LNCAP (cell line): Measurements from ENCODE around the gene TRIM71.
A peak's percentile ranks its signal among the peaks of the same experiment; 100 is the strongest.

ENCODE experiments used
- CTCF ChIP-seq: fragments of 450-650 bp; IDR thresholded peaks from 2 replicates; pipeline ENCODE4 v1.5.1; 2017; ENCODE audit warnings: mild to moderate bottlenecking

Gene TRIM71

GRCh38 chr3:32817558-32818228 lies at the start of gene TRIM71:
TSS of gene TRIM71 (plus strand) at chr3:32817997. CDS start at chr3:32818081, 84 bp downstream.
- no peak for TF ChIP-seq CTCF

- no peak for TF ChIP-seq CTCF
Observed at GRCh38 chr3:32778389-32778788, 39.4 kb upstream of the TRIM71 start.

GRCh38 chr3:32780071-32780734 lies 37.6 kb upstream of the TRIM71 start:
- TF ChIP-seq CTCF = no peak

- TF ChIP-seq CTCF = no peak
Observed at GRCh38 chr3:32780735-32781210, 37.0 kb upstream of the TRIM71 start.

GRCh38 chr3:32781211-32781968 lies 36.4 kb upstream of the TRIM71 start:
- peak; percentile 92 for TF ChIP-seq CTCF

- TF ChIP-seq CTCF = no peak
Observed at GRCh38 chr3:32782407-32782806, 35.4 kb upstream of the TRIM71 start.

- TF ChIP-seq CTCF = no peak
Observed at GRCh38 chr3:32791833-32792232, 26.0 kb upstream of the TRIM71 start.
